CD1c-positive myeloid dendritic cell (primary cell): ENCODE data around the gene ANAPC2.
"Not testable (repeated sequence)": the region's sequence is repeated elsewhere in the genome, so short reads cannot be mapped to it uniquely, and the experiment has no call there.

ENCODE experiments used
- DNase-seq: peaks from one replicate; pipeline ENCODE4 v3.0.0-alpha.2; 2016; ENCODE audit errors: extremely low spot score

The ANAPC2 gene

GRCh38 chr9:137145731-137146526, 42.4 kb downstream of the ANAPC2 start:
- no peak for DNase-seq

- no peak for DNase-seq
These were observed 44.9 kb downstream of the ANAPC2 start for GRCh38 chr9:137143459-137143858.

- no peak for DNase-seq
These were observed 46.1 kb downstream of the ANAPC2 start for GRCh38 chr9:137141976-137142936.

GRCh38 chr9:137141050-137141810, 47.1 kb downstream of the ANAPC2 start:
- no peak for DNase-seq

- no peak for DNase-seq
These were observed 48.0 kb downstream of the ANAPC2 start for GRCh38 chr9:137140151-137141012.

- DNase-seq = no peak
These were observed 48.8 kb downstream of the ANAPC2 start for GRCh38 chr9:137139468-137140150.

- peak; percentile 47 for DNase-seq
These were observed 49.5 kb downstream of the ANAPC2 start, which contains the start of gene GRIN1 for GRCh38 chr9:137138722-137139467. TSS of gene GRIN1 (plus strand) at chr9:137139154. CDS start at chr9:137139487, 333 bp downstream.

GRCh38 chr9:137138058-137138721, 50.2 kb downstream of the ANAPC2 start:
- DNase-seq = no peak

- no peak for DNase-seq
These were observed 51.3 kb downstream of the ANAPC2 start for GRCh38 chr9:137136881-137137607.

GRCh38 chr9:137136261-137136880, 52.0 kb downstream of the ANAPC2 start:
- DNase-seq = no peak

GRCh38 chr9:137135154-137135553, 53.2 kb downstream of the ANAPC2 start:
- DNase-seq = not testable (repeated sequence)

GRCh38 chr9:137134191-137134590, 54.2 kb downstream of the ANAPC2 start:
- no peak for DNase-seq

GRCh38 chr9:137130176-137130755, 58.1 kb downstream of the ANAPC2 start:
- DNase-seq = no peak

GRCh38 chr9:137129456-137130175, 58.7 kb downstream of the ANAPC2 start:
- DNase-seq = peak; percentile 96

- no peak for DNase-seq
These were observed 59.4 kb downstream of the ANAPC2 start for GRCh38 chr9:137128862-137129455.

GRCh38 chr9:137128158-137128861, 60.0 kb downstream of the ANAPC2 start:
- no peak for DNase-seq
